GM06990 (cell line): ENCODE measurements around the gene HOXB3.

Experiments used
- DNase-seq: peaks from one replicate; pipeline ENCODE4 v3.0.0-alpha.2; 2011; ENCODE audit not compliant: insufficient read length; ENCODE audit errors: extremely low read depth
- H3K27me3 ChIP-seq: replicated peaks from 2 replicates; pipeline ENCODE4 v1.6.0; 2011; ENCODE audit warnings: low read length; ENCODE audit not compliant: control insufficient read depth, insufficient read depth
- H3K36me3 ChIP-seq: 2 replicates; pipeline ENCODE4 v1.5.1; 2011; ENCODE audit warnings: low read length; ENCODE audit not compliant: control insufficient read depth, insufficient read depth
- H3K4me3 ChIP-seq: replicated peaks from 2 replicates; pipeline ENCODE4 v1.5.1; 2011; ENCODE audit warnings: low read depth, mild to moderate bottlenecking, control low read depth, low read length
- TF ChIP-seq, protein P1 (sequence below): IDR thresholded peaks from 2 replicates; pipeline ENCODE4 v1.5.1; 2011; ENCODE audit warnings: low read length, control low read depth, mild to moderate bottlenecking, inconsistent platforms; ENCODE audit not compliant: insufficient read depth, poor library complexity, severe bottlenecking

The HOXB3 gene

DNA sequence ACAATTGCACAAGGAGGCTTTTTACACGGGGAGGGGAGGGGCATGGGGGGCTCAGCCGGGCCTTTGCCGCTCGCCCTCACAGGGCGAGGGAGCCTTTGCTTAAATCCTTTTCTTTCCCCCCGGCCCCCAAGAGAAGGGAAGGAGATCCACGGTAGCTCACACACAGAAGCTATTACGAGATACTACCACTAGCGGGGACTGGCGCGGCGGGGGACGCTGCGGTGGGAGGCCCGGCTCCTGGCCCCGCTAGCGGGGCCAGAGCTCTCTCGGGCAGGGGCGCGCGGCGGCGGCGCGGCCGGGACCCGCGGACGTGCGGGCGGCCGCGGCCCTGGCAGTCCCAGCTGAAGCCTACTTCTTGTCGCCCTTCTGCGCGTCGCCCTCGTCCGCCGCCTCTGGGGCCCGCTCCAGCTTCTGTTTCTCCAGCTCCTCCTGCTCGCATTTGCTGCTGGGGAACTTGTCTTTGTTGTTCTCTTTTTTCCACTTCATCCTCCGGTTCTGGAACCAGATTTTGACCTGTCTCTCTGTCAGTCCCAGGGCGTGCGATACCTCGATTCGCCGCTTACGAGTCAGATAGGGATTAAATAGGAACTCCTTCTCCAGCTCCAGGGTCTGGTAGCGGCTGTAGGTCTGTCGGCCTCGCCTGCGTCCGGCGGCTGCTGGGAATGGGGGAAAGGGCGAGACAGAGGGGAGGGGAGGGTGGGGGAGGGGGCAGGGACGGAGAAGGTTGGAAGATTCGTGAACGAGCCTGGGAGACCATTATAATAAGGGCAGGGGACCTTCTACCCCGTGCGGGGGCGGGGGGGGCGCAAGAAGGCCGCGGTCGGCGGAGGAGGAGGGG lies 23.0 kb upstream of the HOXB3 start:
- TF ChIP-seq, protein P1, sequence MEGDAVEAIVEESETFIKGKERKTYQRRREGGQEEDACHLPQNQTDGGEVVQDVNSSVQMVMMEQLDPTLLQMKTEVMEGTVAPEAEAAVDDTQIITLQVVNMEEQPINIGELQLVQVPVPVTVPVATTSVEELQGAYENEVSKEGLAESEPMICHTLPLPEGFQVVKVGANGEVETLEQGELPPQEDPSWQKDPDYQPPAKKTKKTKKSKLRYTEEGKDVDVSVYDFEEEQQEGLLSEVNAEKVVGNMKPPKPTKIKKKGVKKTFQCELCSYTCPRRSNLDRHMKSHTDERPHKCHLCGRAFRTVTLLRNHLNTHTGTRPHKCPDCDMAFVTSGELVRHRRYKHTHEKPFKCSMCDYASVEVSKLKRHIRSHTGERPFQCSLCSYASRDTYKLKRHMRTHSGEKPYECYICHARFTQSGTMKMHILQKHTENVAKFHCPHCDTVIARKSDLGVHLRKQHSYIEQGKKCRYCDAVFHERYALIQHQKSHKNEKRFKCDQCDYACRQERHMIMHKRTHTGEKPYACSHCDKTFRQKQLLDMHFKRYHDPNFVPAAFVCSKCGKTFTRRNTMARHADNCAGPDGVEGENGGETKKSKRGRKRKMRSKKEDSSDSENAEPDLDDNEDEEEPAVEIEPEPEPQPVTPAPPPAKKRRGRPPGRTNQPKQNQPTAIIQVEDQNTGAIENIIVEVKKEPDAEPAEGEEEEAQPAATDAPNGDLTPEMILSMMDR = peak; percentile 46
- Histone ChIP-seq H3K27me3 (peaks cover 8% of the 10 kb centered on the region), H3K36me3 (no peaks in the 10 kb centered on the region), H3K4me3 (peak overlapping the region; percentile 48)
- no peak for DNase-seq

DNA sequence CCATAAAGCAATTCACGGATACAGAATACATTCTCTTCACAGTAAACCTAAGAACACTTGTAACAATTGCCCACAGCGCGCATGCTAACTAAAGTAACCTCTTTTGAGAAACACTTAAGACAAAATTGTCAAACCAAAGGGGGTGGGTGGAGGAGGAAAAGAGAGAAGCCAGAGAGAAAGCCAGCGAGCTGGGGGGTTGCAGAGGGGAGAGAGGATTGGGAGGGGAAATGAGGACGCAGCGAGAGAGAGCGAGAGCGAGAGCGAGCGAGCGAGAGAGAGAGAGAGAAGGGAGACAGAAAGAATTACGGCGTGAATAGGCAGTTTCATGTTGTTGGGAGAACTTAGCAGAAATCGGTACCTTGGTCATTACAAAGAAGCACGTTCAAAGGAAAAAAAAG lies 22.4 kb upstream of the HOXB3 start:
- no peak for DNase-seq
- no peaks in the 10 kb centered on the region for H3K36me3 ChIP-seq
- peaks cover 3% of the 10 kb centered on the region for H3K27me3 ChIP-seq
- peak overlapping the region; percentile 48 for H3K4me3 ChIP-seq
- TF ChIP-seq, protein P1 = no peak

DNA sequence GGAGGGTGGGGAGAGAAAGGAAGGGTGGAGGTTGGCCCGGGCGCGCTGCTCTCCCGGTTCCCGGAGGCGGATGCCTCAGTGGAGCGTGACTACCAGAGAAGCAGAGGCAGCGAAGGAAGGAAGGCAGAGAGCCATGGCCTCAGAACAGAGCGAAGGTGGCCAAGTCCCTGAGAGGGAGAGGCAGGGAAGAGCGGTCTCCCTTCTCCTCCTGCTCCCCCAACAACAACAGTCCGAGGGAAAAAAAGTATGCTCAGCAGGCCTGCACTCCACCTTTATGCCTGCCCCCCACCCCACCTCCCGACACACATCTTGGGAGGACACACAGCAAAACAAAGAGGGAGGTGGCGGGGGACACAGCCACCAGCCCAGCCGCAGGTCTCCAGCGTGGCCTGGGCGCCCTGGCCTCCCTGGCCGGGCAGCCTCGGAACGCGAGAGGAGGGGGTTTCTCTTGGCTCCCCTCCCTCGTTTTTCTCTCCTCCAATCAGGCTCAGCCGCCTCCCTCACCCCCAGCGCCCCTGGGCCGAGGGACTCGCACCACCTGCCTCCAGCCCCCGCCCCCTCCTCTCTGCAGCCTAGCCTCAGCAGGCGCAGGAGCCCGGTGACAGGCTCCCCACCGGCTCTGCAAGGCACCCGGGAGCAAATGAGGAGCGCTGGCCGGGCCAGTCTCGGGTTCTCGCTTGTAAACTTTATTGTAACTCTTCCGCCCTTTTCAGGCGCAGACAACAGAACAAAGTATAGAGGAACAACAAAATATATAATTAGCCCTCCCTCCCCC lies 21.8 kb upstream of the HOXB3 start:
- TF ChIP-seq, protein P1 = no peak
- Histone ChIP-seq H3K4me3 (peak overlapping the region; percentile 82), H3K27me3 (peaks cover 3% of the 10 kb centered on the region), H3K36me3 (no peaks in the 10 kb centered on the region)
- no peak for DNase-seq

DNA sequence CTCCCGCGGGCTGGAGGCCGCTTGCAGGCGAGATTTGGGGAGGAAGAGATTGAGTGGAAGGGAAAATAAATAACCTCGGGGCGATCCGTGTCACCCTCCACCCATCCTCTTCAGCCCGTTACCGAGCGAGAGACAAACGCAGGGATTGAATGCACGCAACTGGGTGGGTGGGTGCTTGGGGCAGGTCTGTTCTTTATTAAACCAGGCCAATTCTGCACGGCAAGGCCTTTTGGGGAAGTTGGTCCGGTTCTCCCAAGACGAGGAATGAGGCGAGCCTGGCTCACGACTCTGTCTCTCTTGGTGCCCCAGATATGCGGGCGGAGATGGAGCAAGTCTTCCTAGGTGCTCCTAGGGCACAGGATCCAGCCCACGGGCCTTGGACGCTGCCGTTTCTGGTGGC lies 21.2 kb upstream of the HOXB3 start:
- Histone ChIP-seq H3K4me3 (peak overlapping the region; percentile 82), H3K36me3 (no peaks in the 10 kb centered on the region), H3K27me3 (peaks cover under 1% of the 10 kb centered on the region)
- TF ChIP-seq, protein P1 = no peak
- DNase-seq = no peak

DNA sequence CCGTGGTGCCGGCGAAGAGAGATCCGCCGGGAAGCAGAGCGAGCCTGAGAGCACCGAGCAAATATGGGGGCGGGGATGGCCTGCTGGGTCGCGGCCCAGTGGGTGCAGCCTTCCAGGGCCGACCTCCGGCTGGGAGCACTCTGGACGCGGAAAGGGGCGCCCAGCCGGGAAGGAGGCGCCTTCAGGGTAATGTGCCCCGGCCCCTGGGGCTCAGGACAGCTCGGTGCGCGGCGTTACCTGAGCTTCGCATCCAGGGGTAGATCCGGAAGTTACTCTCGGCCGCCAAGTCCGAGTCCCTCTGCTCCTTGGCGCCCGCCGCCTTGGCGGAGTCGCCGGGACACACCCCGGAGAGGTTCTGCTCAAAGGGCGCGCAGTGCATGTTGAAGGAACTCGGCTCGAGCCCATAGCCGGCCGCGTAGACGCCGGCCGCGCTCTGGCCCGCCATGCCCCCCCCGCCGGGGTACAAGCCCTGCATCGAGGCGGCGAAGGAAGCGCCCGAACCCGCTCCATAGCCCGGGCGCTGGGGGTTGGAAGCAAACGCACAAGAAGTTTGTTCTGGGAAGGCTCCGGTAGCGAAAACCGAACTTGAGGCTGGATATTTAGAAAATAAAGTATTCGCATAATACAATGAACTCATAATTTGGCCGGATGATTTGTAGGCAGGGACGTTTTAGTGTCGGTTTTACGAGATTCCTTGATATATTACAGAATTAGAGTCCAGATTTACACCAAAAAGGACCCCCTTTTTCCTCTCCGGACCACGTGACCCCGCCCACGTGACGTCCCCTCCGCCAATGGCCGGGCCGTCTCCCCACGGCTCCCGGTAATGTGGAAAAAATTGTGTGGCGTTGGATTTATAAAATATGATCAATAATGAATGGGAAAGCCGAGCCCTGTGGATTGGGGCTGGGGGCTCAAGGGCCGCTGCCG lies 20.5 kb upstream of the HOXB3 start, which contains the start of gene HOXB7:
Gene HOXB7 (minus strand): TSS at position 736 of the 930 bp plus-strand sequence. CDS start 99 bp downstream, at position 637.
- DNase-seq = peak; percentile 73
- no peaks in the 10 kb centered on the region; the same call in 1 of the 2 replicates for H3K27me3 ChIP-seq
- H3K36me3 ChIP-seq = no peaks in the 10 kb centered on the region
- TF ChIP-seq, protein P1 = no peak
- peak within 1 kb of the TSS; percentile 82 for H3K4me3 ChIP-seq
